Osteoblast (primary cell): ENCODE measurements around the gene FXYD6. TPM values are rescaled to one million over a fixed set of nuclear protein-coding genes. Genes with fewer than 3 reads are reported as not detected.
A peak's percentile ranks its signal among the peaks of the same experiment; 100 is the strongest.

Experiments
- DNase-seq: peaks from one replicate; pipeline ENCODE4 v3.0.0; 2011; ENCODE audit warnings: low spot score, mixed read lengths; ENCODE audit not compliant: insufficient read length; ENCODE audit errors: missing footprints
- H2AFZ ChIP-seq: 2 replicates; pipeline ENCODE4 v1.6.0; 2011; ENCODE audit warnings: mild to moderate bottlenecking, low read length
- H3K27ac ChIP-seq: 2 replicates; pipeline ENCODE4 v1.5.1; 2011; ENCODE audit warnings: mild to moderate bottlenecking, low read depth, low read length, moderate library complexity
- H3K27me3 ChIP-seq: 2 replicates; pipeline ENCODE4 v1.6.0; 2012; ENCODE audit warnings: mild to moderate bottlenecking, control low read depth, inconsistent platforms, low read length, moderate library complexity; ENCODE audit not compliant: insufficient read depth
- H3K36me3 ChIP-seq: 2 replicates; pipeline ENCODE4 v1.5.1; 2011; ENCODE audit warnings: mild to moderate bottlenecking, low read length, control low read depth, moderate library complexity; ENCODE audit not compliant: insufficient read depth
- H3K4me1 ChIP-seq: 2 replicates; pipeline ENCODE4 v1.5.1; 2011; ENCODE audit warnings: mild to moderate bottlenecking, low read length, control low read depth, moderate library complexity; ENCODE audit not compliant: insufficient read depth
- H3K4me2 ChIP-seq: 2 replicates; pipeline ENCODE4 v1.6.0; 2011; ENCODE audit warnings: mild to moderate bottlenecking, low read length; ENCODE audit not compliant: insufficient read depth
- H3K4me3 ChIP-seq: fragments of 200-600 bp; sonication (generic); 3 replicates; pipeline ENCODE4 v1.5.1; 2012; ENCODE audit warnings: mild to moderate bottlenecking, low read length, inconsistent platforms; ENCODE audit not compliant: insufficient read depth
- H3K79me2 ChIP-seq: 2 replicates; pipeline ENCODE4 v1.6.0; 2012; ENCODE audit warnings: mild to moderate bottlenecking, low read length, control low read depth, inconsistent platforms; ENCODE audit not compliant: insufficient read depth
- H3K9me3 ChIP-seq: 2 replicates; pipeline ENCODE4 v1.5.1; 2011; ENCODE audit warnings: low read depth, low read length, control low read depth
- H4K20me1 ChIP-seq: 2 replicates; pipeline ENCODE4 v1.6.0; 2012; ENCODE audit warnings: mild to moderate bottlenecking, low read length, control low read depth; ENCODE audit not compliant: insufficient read depth
- CTCF ChIP-seq: IDR thresholded peaks from 2 replicates; pipeline ENCODE4 v1.5.1; 2011; ENCODE audit warnings: mild to moderate bottlenecking, low read depth, low read length, moderate library complexity; ENCODE audit errors: extremely low read depth
- total RNA-seq: library from RNA; depleted of rRNA; stranded (reverse); fragments of >200 nt; gene quantifications from 2 replicates; pipeline ENCODE4 v1.2.3, GENCODE V29; 2012

FXYD6 gene
- total RNA-seq, 1 donor: not detected

GRCh38 chr11:117817368-117818040, 59.0 kb downstream of the FXYD6 start:
- H3K4me1 ChIP-seq: no peaks in the 10 kb centered on the region
- no peak overlapping the region for H3K27ac ChIP-seq
- no peaks in the 10 kb centered on the region for H4K20me1 ChIP-seq
- H3K9me3 ChIP-seq: no peaks in the 10 kb centered on the region
- H3K79me2 ChIP-seq: no peaks in the 10 kb centered on the region
- peak overlapping the region; percentile 75 for H2AFZ ChIP-seq
- no peaks in the 10 kb centered on the region for H3K36me3 ChIP-seq
- no peak overlapping the region for H3K4me2 ChIP-seq
- H3K4me3 ChIP-seq: no peak overlapping the region
- H3K27me3 ChIP-seq: no peaks in the 10 kb centered on the region
- peak; percentile 96 for DNase-seq
- TF ChIP-seq CTCF: peak; percentile 99

- Histone ChIP-seq H3K9me3 (no peaks in the 10 kb centered on the region), H3K79me2 (no peaks in the 10 kb centered on the region), H3K4me2 (no peak overlapping the region), H3K36me3 (no peaks in the 10 kb centered on the region), H2AFZ (no peak overlapping the region), H3K4me3 (no peak overlapping the region), H3K27ac (no peak overlapping the region), H3K27me3 (no peaks in the 10 kb centered on the region), H3K4me1 (no peaks in the 10 kb centered on the region), H4K20me1 (no peaks in the 10 kb centered on the region)
- DNase-seq: peak; percentile 46
- TF ChIP-seq CTCF: no peak
These were observed 59.6 kb downstream of the FXYD6 start for GRCh38 chr11:117816846-117817367.

GRCh38 chr11:117816151-117816741, 60.2 kb downstream of the FXYD6 start:
- H3K4me2 ChIP-seq: no peak overlapping the region
- no peaks in the 10 kb centered on the region for H3K27me3 ChIP-seq
- peak overlapping the region; percentile 72 for H2AFZ ChIP-seq
- no peaks in the 10 kb centered on the region for H3K79me2 ChIP-seq
- no peaks in the 10 kb centered on the region for H3K9me3 ChIP-seq
- H4K20me1 ChIP-seq: no peaks in the 10 kb centered on the region
- H3K4me1 ChIP-seq: no peaks in the 10 kb centered on the region
- H3K27ac ChIP-seq: no peak overlapping the region
- H3K36me3 ChIP-seq: no peaks in the 10 kb centered on the region
- no peak for TF ChIP-seq CTCF
- peak; percentile 85 for DNase-seq
- no peak overlapping the region for H3K4me3 ChIP-seq

- Histone ChIP-seq H3K27me3 (no peaks in the 10 kb centered on the region), H3K79me2 (no peaks in the 10 kb centered on the region), H3K4me1 (no peaks in the 10 kb centered on the region), H2AFZ (no peak overlapping the region), H4K20me1 (no peaks in the 10 kb centered on the region), H3K9me3 (no peaks in the 10 kb centered on the region), H3K4me2 (no peak overlapping the region), H3K27ac (no peak overlapping the region), H3K4me3 (no peak overlapping the region), H3K36me3 (no peaks in the 10 kb centered on the region)
- no peak for TF ChIP-seq CTCF
- peak; percentile 27 for DNase-seq
These were observed 61.1 kb downstream of the FXYD6 start for GRCh38 chr11:117815262-117815803.
